Activated B cell treated with CpG ODN at 0.5 μM for 24 hours (primary cell): Measurements from ENCODE around the gene DNAH3. TPM values are rescaled to one million over a fixed set of nuclear protein-coding genes. Genes with fewer than 3 reads are reported as not detected.
"Not testable (repeated sequence)": the region's sequence is repeated elsewhere in the genome, so short reads cannot be mapped to it uniquely, and the experiment has no call there.

Experiments
- ATAC-seq: fragments of 200-7000 bp; cut with Tn5 transposase; one replicate; pipeline ENCODE4 v1.10.0; 2021; ENCODE audit warnings: low read depth, mild to moderate bottlenecking, moderate library complexity
- CTCF ChIA-PET: fragments of 350-600 bp; sonication (Branson Sonifier 250); formaldehyde crosslinking; loops from one replicate; lab custom pipeline; 2021; ENCODE audit warnings: antibody characterized with exemption; lab: Charles Lee
- POLR2A ChIA-PET: fragments of 350-600 bp; sonication (Branson Sonifier 250); formaldehyde crosslinking; loops from one replicate; lab custom pipeline; 2021; ENCODE audit warnings: antibody characterized with exemption; lab: Charles Lee
- DNase-seq: peaks from one replicate; pipeline ENCODE4 v3.0.0; 2022
- H3K27ac Mint-ChIP-seq: one replicate; pipeline ENCODE4 v1.8.0; 2020; ENCODE audit warnings: mixed read lengths
- H3K27me3 Mint-ChIP-seq: one replicate; pipeline ENCODE4 v1.8.0; 2021; ENCODE audit warnings: mixed read lengths
- H3K36me3 Mint-ChIP-seq: one replicate; pipeline ENCODE4 v1.8.0; 2021; ENCODE audit warnings: low read depth, mixed read lengths
- H3K4me1 Mint-ChIP-seq: one replicate; pipeline ENCODE4 v1.8.0; 2021; ENCODE audit warnings: mixed read lengths
- H3K4me3 Mint-ChIP-seq: one replicate; pipeline ENCODE4 v1.8.0; 2020; ENCODE audit warnings: mild to moderate bottlenecking, mixed read lengths
- H3K9me3 Mint-ChIP-seq: one replicate; pipeline ENCODE4 v1.8.0; 2020; ENCODE audit warnings: mixed read lengths
- CTCF ChIP-seq: fragments of 200-600 bp; IDR thresholded peaks from one replicate; pipeline ENCODE4 v1.8.0; 2022; ENCODE audit warnings: antibody characterized with exemption, mild to moderate bottlenecking
- intact Hi-C: fragments of 100-400 bp; cut with micrococcal nuclease; formaldehyde crosslinking; loops from one replicate; pipeline ENCODE4 v1.15.1; 2024
- total RNA-seq: library from RNA; stranded (reverse); gene quantifications from 2 replicates; pipeline ENCODE4 v1.2.3, GENCODE V29; 2022

DNAH3 gene
- total RNA-seq, 1 donor from 2014 or later: not detected

- DNase-seq: no peak
- TF ChIP-seq CTCF: no peak
- Mint-ChIP-seq H3K36me3 (peaks cover 76% of the 10 kb centered on the region), H3K27me3 (no peaks in the 10 kb centered on the region), H3K4me1 (peaks cover 3% of the 10 kb centered on the region), H3K4me3 (no peak overlapping the region), H3K27ac (no peak overlapping the region), H3K9me3 (peaks cover 12% of the 10 kb centered on the region)
- ChIA-PET POLR2A (no interaction called here), CTCF (no interaction called here)
- intact Hi-C loops: no loop called here
- no peak for ATAC-seq
Observed at GRCh38 chr16:21179126-21179982, 28.7 kb upstream of the DNAH3 start.

GRCh38 chr16:21175397-21175796 is 24.8 kb upstream of the DNAH3 start:
- Mint-ChIP-seq H3K4me1 (no peaks in the 10 kb centered on the region), H3K27me3 (no peaks in the 10 kb centered on the region), H3K36me3 (peaks cover 78% of the 10 kb centered on the region), H3K9me3 (peaks cover 2% of the 10 kb centered on the region), H3K4me3 (no peak overlapping the region), H3K27ac (no peak overlapping the region)
- ChIA-PET CTCF (no interaction called here), POLR2A (no interaction called here)
- intact Hi-C loops: no loop called here
- TF ChIP-seq CTCF: no peak
- DNase-seq (no peak), ATAC-seq (no peak)

- TF ChIP-seq CTCF: no peak
- ChIA-PET CTCF (no interaction called here), POLR2A (no interaction called here)
- Mint-ChIP-seq H3K36me3 (peaks cover 58% of the 10 kb centered on the region), H3K27ac (no peak overlapping the region), H3K9me3 (no peaks in the 10 kb centered on the region), H3K27me3 (no peaks in the 10 kb centered on the region), H3K4me3 (no peak overlapping the region), H3K4me1 (no peaks in the 10 kb centered on the region)
- ATAC-seq (no peak), DNase-seq (no peak)
- intact Hi-C loops: no loop called here
Observed at GRCh38 chr16:21172650-21173049, 22.0 kb upstream of the DNAH3 start.

GRCh38 chr16:21170116-21170515 is 19.5 kb upstream of the DNAH3 start:
- H3K4me3 Mint-ChIP-seq, CTCF ChIA-PET, DNase-seq, H3K27ac Mint-ChIP-seq, intact Hi-C loops, ATAC-seq, H3K27me3 Mint-ChIP-seq, POLR2A ChIA-PET, H3K9me3 Mint-ChIP-seq, H3K4me1 Mint-ChIP-seq: not testable (repeated sequence)
- peaks cover 60% of the 10 kb centered on the region for H3K36me3 Mint-ChIP-seq

GRCh38 chr16:21169249-21169981 is 18.8 kb upstream of the DNAH3 start:
- H3K36me3 Mint-ChIP-seq: peaks cover 59% of the 10 kb centered on the region
- no peak for TF ChIP-seq CTCF

More at GRCh38 chr16:21169249-21169981, 18.8 kb upstream of the DNAH3 start:
- Mint-ChIP-seq H3K27me3 (no peaks in the 10 kb centered on the region), H3K9me3 (no peaks in the 10 kb centered on the region), H3K4me1 (peaks cover 2% of the 10 kb centered on the region), H3K4me3 (no peak overlapping the region), H3K27ac (no peak overlapping the region)
- POLR2A ChIA-PET: no interaction called here
- CTCF ChIA-PET: no interaction called here
- intact Hi-C loops: no loop called here
- no peak for DNase-seq
- ATAC-seq: no peak
